Muscle layer of colon (tissue), 2 donors: ENCODE data around the gene NDUFS6.

Experiments
- H3K27ac ChIP-seq: one replicate; pipeline ENCODE4 v1.7.0; 2013; ENCODE audit warnings: low read depth, mild to moderate bottlenecking, low read length, moderate library complexity
- H3K27me3 ChIP-seq, 2 donors: one replicate each; pipeline ENCODE4 v1.7.0; 2013; ENCODE audit warnings: low read length in 2 of 2, mild to moderate bottlenecking in 2 of 2; ENCODE audit not compliant: insufficient read depth in 2 of 2, control insufficient read depth in 1 of 2
- H3K36me3 ChIP-seq: one replicate; pipeline ENCODE4 v1.7.0; 2013; ENCODE audit warnings: mild to moderate bottlenecking, low read length; ENCODE audit not compliant: insufficient read depth
- H3K4me1 ChIP-seq: one replicate; pipeline ENCODE4 v1.7.0; 2013; ENCODE audit warnings: mild to moderate bottlenecking, low read length; ENCODE audit not compliant: insufficient read depth
- H3K4me3 ChIP-seq, 2 donors: one replicate each; pipeline ENCODE4 v1.7.0; 2013; ENCODE audit warnings: low read length in 2 of 2, low read depth in 1 of 2, mild to moderate bottlenecking in 1 of 2, moderate library complexity in 1 of 2
- H3K9ac ChIP-seq: one replicate; pipeline ENCODE4 v1.7.0; 2013; ENCODE audit warnings: low read length
- H3K9me3 ChIP-seq: one replicate; pipeline ENCODE4 v1.7.0; 2013; ENCODE audit warnings: mild to moderate bottlenecking, low read length
- donor health status: abdominal sarcoma.
- donor health status: Adenocarcinoma of cecum.

Gene NDUFS6

GRCh38 chr5:1760231-1760630 is 41.0 kb upstream of the NDUFS6 start:
- Histone ChIP-seq H3K9me3 (no peaks in the 10 kb centered on the region), H3K27ac (no peak overlapping the region), H3K9ac (no peak overlapping the region), H3K4me3 (no peak overlapping the region), H3K4me1 (no peaks in the 10 kb centered on the region), H3K27me3 (peaks cover 0 to 15% of the 10 kb centered on the region in 2 donors), H3K36me3 (no peaks in the 10 kb centered on the region)

GRCh38 chr5:1760656-1761452 is 40.4 kb upstream of the NDUFS6 start:
- Histone ChIP-seq H3K4me1 (no peaks in the 10 kb centered on the region), H3K27ac (no peak overlapping the region), H3K27me3 (peaks cover 0 to 15% of the 10 kb centered on the region in 2 donors), H3K9ac (no peak overlapping the region), H3K36me3 (no peaks in the 10 kb centered on the region), H3K4me3 (no peak overlapping the region), H3K9me3 (no peaks in the 10 kb centered on the region)

GRCh38 chr5:1761453-1761755 is 39.8 kb upstream of the NDUFS6 start:
- Histone ChIP-seq H3K9me3 (no peaks in the 10 kb centered on the region), H3K27ac (no peak overlapping the region), H3K4me3 (no peak overlapping the region), H3K36me3 (no peaks in the 10 kb centered on the region), H3K9ac (no peak overlapping the region), H3K27me3 (peaks cover 0 to 15% of the 10 kb centered on the region in 2 donors), H3K4me1 (no peaks in the 10 kb centered on the region)

- H3K27me3 ChIP-seq = peaks cover 0 to 15% of the 10 kb centered on the region in 2 donors
- H3K9me3 ChIP-seq = no peaks in the 10 kb centered on the region
- H3K36me3 ChIP-seq = no peaks in the 10 kb centered on the region
- H3K4me1 ChIP-seq = no peaks in the 10 kb centered on the region
- no peak overlapping the region for H3K4me3 ChIP-seq
- H3K27ac ChIP-seq = no peak overlapping the region
- no peak overlapping the region for H3K9ac ChIP-seq
Measured at GRCh38 chr5:1762121-1762882, 38.9 kb upstream of the NDUFS6 start.

GRCh38 chr5:1762883-1763547 is 38.2 kb upstream of the NDUFS6 start:
- no peaks in the 10 kb centered on the region for H3K36me3 ChIP-seq
- no peaks in the 10 kb centered on the region for H3K4me1 ChIP-seq
- no peak overlapping the region for H3K9ac ChIP-seq
- H3K27me3 ChIP-seq = peaks cover 0 to 21% of the 10 kb centered on the region in 2 donors
- no peaks in the 10 kb centered on the region for H3K9me3 ChIP-seq
- no peak overlapping the region for H3K4me3 ChIP-seq
- no peak overlapping the region for H3K27ac ChIP-seq

GRCh38 chr5:1763548-1763911 is 37.7 kb upstream of the NDUFS6 start:
- H3K27ac ChIP-seq = no peak overlapping the region
- H3K9me3 ChIP-seq = no peaks in the 10 kb centered on the region
- peaks cover 0 to 24% of the 10 kb centered on the region in 2 donors for H3K27me3 ChIP-seq
- no peaks in the 10 kb centered on the region for H3K36me3 ChIP-seq
- H3K9ac ChIP-seq = no peak overlapping the region
- no peak overlapping the region for H3K4me3 ChIP-seq
- H3K4me1 ChIP-seq = no peaks in the 10 kb centered on the region

GRCh38 chr5:1763960-1764605 is 37.1 kb upstream of the NDUFS6 start:
- Histone ChIP-seq H3K27me3 (peaks cover 0 to 24% of the 10 kb centered on the region in 2 donors), H3K27ac (no peak overlapping the region), H3K9ac (no peak overlapping the region), H3K4me3 (no peak overlapping the region), H3K4me1 (no peaks in the 10 kb centered on the region), H3K36me3 (no peaks in the 10 kb centered on the region), H3K9me3 (no peaks in the 10 kb centered on the region)

- peaks cover 0 to 24% of the 10 kb centered on the region in 2 donors for H3K27me3 ChIP-seq
- H3K4me3 ChIP-seq = no peak overlapping the region
- H3K9ac ChIP-seq = no peak overlapping the region
- H3K36me3 ChIP-seq = no peaks in the 10 kb centered on the region
- no peak overlapping the region for H3K27ac ChIP-seq
- no peaks in the 10 kb centered on the region for H3K4me1 ChIP-seq
- no peaks in the 10 kb centered on the region for H3K9me3 ChIP-seq
Measured at GRCh38 chr5:1764606-1764960, 36.6 kb upstream of the NDUFS6 start.

GRCh38 chr5:1765141-1765879 is 35.9 kb upstream of the NDUFS6 start:
- Histone ChIP-seq H3K27ac (no peak overlapping the region), H3K9me3 (no peaks in the 10 kb centered on the region), H3K4me3 (no peak overlapping the region), H3K4me1 (no peaks in the 10 kb centered on the region), H3K9ac (no peak overlapping the region), H3K27me3 (peaks cover 0 to 24% of the 10 kb centered on the region in 2 donors), H3K36me3 (no peaks in the 10 kb centered on the region)

- Histone ChIP-seq H3K9ac (no peak overlapping the region), H3K27me3 (peaks cover 0 to 24% of the 10 kb centered on the region in 2 donors), H3K4me1 (no peaks in the 10 kb centered on the region), H3K4me3 (no peak overlapping the region), H3K9me3 (no peaks in the 10 kb centered on the region), H3K27ac (no peak overlapping the region), H3K36me3 (no peaks in the 10 kb centered on the region)
Measured at GRCh38 chr5:1765880-1766235, 35.3 kb upstream of the NDUFS6 start.
